SU-DHL-6 (cell line): ENCODE results near the gene AMOTL1.

Source experiments
- CTCF ChIP-seq: fragments of 200-600 bp; sonication (generic); IDR thresholded peaks from one replicate; pipeline ENCODE4 v1.5.1; 2017; ENCODE audit warnings: antibody characterized with exemption, mild to moderate bottlenecking, low read length, moderate library complexity; ENCODE audit not compliant: insufficient read depth, poor library complexity, severe bottlenecking
- EZH2phosphoT487 ChIP-seq: fragments of 200-600 bp; sonication (generic), shearing (Covaris generic); conservative IDR thresholded peaks from 2 replicates; pipeline ENCODE4 v1.6.1; 2018; ENCODE audit warnings: mild to moderate bottlenecking, antibody characterized with exemption, low read length, moderate library complexity, mixed read lengths

GRCh38 chr11:94866936-94867795, 99.0 kb downstream of the AMOTL1 start:
- TF ChIP-seq EZH2phosphoT487 (no peak), CTCF (no peak)
